GM12801 (cell line): ENCODE measurements around the gene OR1F1.

Source experiments
- CTCF ChIP-seq: IDR thresholded peaks from one replicate; pipeline ENCODE4 v1.5.1; 2011; ENCODE audit warnings: control low read depth; ENCODE audit not compliant: insufficient read length; ENCODE audit errors: extremely low read depth

The OR1F1 gene

DNA sequence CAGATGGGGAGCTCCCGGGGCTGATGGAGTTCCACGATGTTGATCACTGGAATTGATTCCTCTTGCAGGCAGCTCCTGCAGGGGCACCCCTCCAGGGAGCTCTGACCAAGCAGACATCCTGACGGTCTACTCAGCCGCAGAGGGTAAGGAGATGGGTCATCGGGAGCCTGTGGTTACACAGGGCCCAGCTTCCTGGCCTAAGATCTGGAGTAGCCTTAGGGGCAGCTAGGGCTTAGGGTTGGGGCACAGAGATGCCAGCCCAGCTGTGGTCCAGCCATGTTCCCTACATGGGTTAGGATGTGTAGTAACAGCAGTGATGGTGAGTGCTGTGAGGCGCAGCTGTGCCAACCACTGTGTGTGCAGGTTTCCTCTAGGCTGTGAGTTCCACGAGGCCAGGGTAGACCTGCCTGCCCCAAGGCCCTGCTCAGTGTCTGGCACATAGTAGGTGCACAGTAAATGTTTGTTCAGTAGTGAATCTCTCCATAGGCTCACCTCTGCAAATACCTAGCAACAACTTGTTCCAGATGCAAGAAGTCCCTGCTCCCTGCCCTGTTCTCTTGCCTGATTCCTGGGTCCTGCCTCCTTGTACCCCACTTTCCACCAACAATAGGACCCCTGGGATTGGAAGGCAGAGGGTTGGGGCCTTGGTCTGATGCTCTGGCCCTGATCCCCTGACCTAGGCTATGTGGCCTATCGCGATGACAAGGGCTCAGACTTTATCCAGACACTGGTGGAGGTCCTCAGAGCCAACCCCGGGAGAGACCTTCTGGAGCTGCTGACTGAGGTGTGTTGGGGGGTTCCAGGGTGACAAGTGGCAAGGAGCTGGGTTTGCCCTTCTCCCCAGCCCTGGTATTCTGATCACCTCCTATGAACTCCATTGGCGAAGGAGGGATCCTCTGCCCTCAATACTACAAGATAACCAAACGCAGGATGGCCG, 39.5 kb upstream of the OR1F1 start:
- no peak for TF ChIP-seq CTCF

DNA sequence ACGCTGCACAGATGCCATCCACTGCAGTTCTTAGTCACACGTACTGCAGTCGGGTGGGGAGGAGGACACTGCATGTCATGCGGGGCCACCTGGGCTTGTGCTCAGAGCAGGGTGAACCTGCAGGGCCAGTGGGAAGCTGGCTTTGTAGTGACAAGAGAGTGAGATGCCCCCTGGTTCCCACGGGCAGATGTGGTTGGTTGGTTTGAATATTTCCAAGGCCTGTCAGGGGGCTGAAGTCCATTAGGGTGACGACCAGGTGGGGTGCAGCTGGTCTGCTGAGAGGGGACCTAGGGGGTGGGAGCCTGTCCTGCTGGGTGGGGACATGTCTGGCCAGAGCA, 38.8 kb upstream of the OR1F1 start:
- no peak for TF ChIP-seq CTCF

GRCh38 chr16:3149630-3150345, 38.2 kb upstream of the OR1F1 start:
- no peak for TF ChIP-seq CTCF

GRCh38 chr16:3150346-3151218, 37.4 kb upstream of the OR1F1 start:
- no peak for TF ChIP-seq CTCF

DNA sequence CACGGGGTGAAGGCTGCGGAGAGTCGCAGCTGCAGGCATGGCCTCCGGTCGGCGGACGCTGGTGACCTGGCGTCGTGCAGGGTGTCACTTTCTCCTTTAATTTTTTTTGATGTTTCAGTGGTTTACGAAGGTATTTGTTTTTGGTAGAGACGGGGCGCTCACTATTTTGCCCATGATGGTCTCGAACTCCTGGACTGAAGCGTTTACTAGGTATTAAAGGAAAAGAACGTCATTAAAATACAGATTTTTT, 36.1 kb upstream of the OR1F1 start:
- no peak for TF ChIP-seq CTCF

DNA sequence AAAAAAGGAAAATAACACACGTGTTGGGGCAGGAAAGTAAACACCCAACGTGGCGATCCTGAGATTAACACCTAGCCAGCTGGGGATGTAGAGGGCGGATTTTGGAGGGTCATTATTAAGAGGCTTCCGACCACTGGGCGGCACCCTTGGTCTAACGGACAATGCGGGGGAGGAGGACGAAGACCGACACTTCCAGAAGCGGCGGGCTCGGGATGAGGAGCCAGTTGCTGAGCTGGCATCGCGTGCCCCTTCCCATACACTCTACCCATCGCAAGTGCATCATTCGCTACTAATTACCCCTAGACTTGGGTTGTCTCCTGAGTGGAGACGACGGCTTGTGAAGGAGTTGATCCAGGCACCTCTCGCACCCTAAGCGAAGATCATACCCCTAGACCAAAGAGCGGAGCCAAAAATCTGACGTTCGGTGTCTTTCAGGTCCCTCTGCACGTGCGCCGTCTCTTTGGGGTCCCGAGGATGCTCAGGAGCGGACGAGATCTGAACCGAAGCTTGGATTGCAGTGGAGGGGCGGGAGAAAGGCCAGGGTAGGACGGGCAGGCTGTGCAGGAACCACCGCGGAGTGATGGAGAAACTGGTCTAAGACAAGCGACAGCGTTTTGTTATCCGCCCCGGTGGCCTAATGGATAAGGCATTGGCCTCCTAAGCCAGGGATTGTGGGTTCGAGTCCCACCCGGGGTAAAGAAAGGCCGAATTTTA, 35.6 kb upstream of the OR1F1 start:
- TF ChIP-seq CTCF, result no peak

DNA sequence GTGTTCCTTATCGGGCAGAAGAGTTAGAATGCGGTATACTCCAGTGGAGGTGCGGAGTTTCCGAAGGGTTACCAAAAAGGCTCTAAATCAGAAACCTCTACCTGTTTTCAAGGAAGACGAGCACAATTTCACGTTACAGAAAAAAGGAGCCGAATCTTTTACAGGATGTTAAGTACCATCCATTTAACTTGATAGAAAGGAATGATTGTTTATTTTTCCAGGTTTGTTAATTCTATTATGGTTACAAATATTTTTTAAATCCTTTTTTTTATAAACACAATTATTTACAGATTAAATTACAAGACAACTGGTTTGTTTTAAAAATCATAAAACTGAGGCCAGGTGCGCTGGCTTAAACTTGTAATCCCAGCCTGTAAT, 35.0 kb upstream of the OR1F1 start:
- no peak for TF ChIP-seq CTCF
